Right lobe of liver (tissue), 6 donors: ENCODE results near the gene CANT1. TPM values are rescaled to one million over a fixed set of nuclear protein-coding genes. Genes with fewer than 3 reads are reported as not detected.
"Not testable (repeated sequence)": the region's sequence is repeated elsewhere in the genome, so short reads cannot be mapped to it uniquely, and the experiment has no call there.

Experiments
- ATAC-seq, 4 donors: fragments of 200-7000 bp; cut with Tn5 transposase; one replicate each; pipeline ENCODE4 v1.9.1; 2020; ENCODE audit warnings: mild to moderate bottlenecking in 4 of 4, moderate library complexity in 4 of 4
- DNase-seq, 3 donors: peaks; one replicate each; pipeline ENCODE4 v3.0.0-alpha.2; 2020
- H3K27ac ChIP-seq, 3 donors: fragments of 200-600 bp; one replicate each; pipeline ENCODE4 v1.8.0; 2022
- H3K27me3 ChIP-seq, 2 donors: fragments of 200-600 bp; one replicate each; pipeline ENCODE4 v1.8.0; 2022
- H3K36me3 ChIP-seq, 4 donors: fragments of 200-600 bp; sonication (generic) in 1 of 4; one replicate each; pipeline versions ENCODE4 v1.5.1 to v1.8.0; 2017 to 2022; ENCODE audit warnings: control low read depth in 1 of 4
- H3K4me1 ChIP-seq, 4 donors: fragments of 200-600 bp; sonication (generic) in 1 of 4; one replicate each; pipeline versions ENCODE4 v1.5.1 to v1.8.0; 2017 to 2022; ENCODE audit warnings: control low read depth in 1 of 4
- H3K4me3 ChIP-seq, 3 donors: fragments of 200-600 bp; one replicate each; pipeline ENCODE4 v1.8.0; 2022
- H3K9me3 ChIP-seq, 4 donors: fragments of 200-600 bp; sonication (generic) in 1 of 4; one replicate each; pipeline versions ENCODE4 v1.5.1 to v1.8.0; 2017 to 2022; ENCODE audit warnings: control low read depth in 1 of 4
- POLR2A ChIP-seq: fragments of 450-650 bp; IDR thresholded peaks from one replicate; pipeline ENCODE4 v1.6.1; 2017; ENCODE audit warnings: antibody characterized with exemption, mild to moderate bottlenecking
- WGBS: methylation state at CpG from one replicate; pipeline ENCODE4 v1.1.6; 2018; ENCODE audit warnings: low coverage, low lambda C conversion rate; ENCODE audit not compliant: insufficient coverage; ENCODE audit errors: missing lambda C conversion rate; 5-methylcytosine and 5-hydroxymethylcytosine counted together
- intact Hi-C, 2 donors: fragments of 100-400 bp; cut with DNase I; formaldehyde crosslinking; loops; one replicate each; pipeline versions ENCODE4 v1.11.2 to v1.14.1; 2022
- total RNA-seq, 6 experiments: library from RNA; depleted of rRNA in 2 of 6; stranded (reverse); fragments of >200 nt in 2 of 6; fragmentation: NEBNext Ultra II Directional in 3 of 6; extraction: Animal tissue kit (Norgen Biotek cat#: 25700) in 3 of 6; gene quantifications; one replicate each; pipeline versions ENCODE4 v1.1.0 to v1.2.4, GENCODE V29; 2016 to 2023
- TF ChIP-seq, protein P1 (sequence below), 4 donors: fragments of 200-600 bp in 3 of 4; fragments of 450-650 bp in 1 of 4; IDR thresholded peaks; one replicate each; pipeline versions ENCODE4 v1.5.1 to v1.8.0; 2016 to 2022; ENCODE audit warnings: antibody characterized with exemption in 4 of 4, mild to moderate bottlenecking in 2 of 4
- donor health status: DM: no; HTN: yes; CAD: no.
- donor health status: DM: no; HTN: no; CAD: no.
- donor health status: DM: no; HTN: no; CAD: no.
- donor health status: DM: no; HTN: yes; CAD: no.
- donor health status: DM: no; HTN: yes; CAD: no.

CANT1 gene
- total RNA-seq, 6 experiments from 2014 or later: 15.6 to 26.3 (median 18.7) TPM

DNA sequence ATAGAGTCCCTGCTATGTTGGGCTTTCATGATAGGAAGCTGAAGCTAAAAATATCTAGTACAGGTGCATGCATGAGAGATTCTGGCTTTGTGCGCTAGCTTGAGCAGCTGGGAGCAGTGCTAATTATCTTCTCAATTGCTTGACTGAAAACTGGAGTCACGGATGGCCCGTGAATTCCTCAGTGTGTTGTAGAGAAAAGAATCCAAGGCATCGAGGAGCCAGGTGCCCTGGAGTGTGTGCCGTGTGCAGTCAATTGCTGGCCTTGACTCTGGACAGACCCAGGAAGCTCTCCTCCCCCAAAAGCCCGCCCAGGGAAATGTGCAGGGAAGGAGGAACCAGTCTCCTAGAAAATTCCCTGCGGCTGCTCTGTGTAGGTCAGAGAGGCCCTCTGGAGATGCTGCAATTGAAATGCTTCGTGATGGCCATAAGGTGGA is 44.1 kb downstream of the CANT1 start:
- 80% methylated on average over 1 of the region's 8 CpGs for WGBS
- ATAC-seq (no peak), DNase-seq (no peak)
- intact Hi-C loops: no loop called here
- no peak overlapping the region for H3K27ac ChIP-seq
- H3K4me1 ChIP-seq: peaks cover 0 to 5% (median 0%) of the 10 kb centered on the region in 4 donors
- no peak overlapping the region for H3K4me3 ChIP-seq
- no peaks in the 10 kb centered on the region for H3K27me3 ChIP-seq
- no peaks in the 10 kb centered on the region for H3K36me3 ChIP-seq
- H3K9me3 ChIP-seq: no peaks in the 10 kb centered on the region
- TF ChIP-seq, protein P1, sequence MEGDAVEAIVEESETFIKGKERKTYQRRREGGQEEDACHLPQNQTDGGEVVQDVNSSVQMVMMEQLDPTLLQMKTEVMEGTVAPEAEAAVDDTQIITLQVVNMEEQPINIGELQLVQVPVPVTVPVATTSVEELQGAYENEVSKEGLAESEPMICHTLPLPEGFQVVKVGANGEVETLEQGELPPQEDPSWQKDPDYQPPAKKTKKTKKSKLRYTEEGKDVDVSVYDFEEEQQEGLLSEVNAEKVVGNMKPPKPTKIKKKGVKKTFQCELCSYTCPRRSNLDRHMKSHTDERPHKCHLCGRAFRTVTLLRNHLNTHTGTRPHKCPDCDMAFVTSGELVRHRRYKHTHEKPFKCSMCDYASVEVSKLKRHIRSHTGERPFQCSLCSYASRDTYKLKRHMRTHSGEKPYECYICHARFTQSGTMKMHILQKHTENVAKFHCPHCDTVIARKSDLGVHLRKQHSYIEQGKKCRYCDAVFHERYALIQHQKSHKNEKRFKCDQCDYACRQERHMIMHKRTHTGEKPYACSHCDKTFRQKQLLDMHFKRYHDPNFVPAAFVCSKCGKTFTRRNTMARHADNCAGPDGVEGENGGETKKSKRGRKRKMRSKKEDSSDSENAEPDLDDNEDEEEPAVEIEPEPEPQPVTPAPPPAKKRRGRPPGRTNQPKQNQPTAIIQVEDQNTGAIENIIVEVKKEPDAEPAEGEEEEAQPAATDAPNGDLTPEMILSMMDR (IDR thresholded peaks at IDR 0.05): no peak
- no peak for TF ChIP-seq POLR2A

DNA sequence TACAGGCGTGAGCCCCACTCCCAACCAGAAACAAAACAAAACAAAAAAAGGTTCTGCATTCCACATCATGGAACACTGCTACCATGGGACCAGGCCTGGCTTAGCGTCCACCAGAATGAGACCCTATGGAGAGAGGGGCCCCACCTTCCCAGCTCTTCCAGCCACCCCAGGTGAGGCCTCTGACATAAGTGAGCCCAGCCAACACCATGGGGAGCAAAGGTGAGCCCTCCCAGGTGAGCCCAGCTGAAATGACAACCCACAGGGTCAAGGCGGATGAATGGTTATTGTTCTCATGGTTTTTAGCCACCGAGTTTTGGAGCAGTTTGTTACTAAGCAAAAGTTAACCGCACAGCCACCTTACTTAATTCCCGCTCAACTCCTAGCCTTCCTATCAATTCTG is 46.2 kb downstream of the CANT1 start:
- Histone ChIP-seq H3K9me3 (no peaks in the 10 kb centered on the region), H3K4me1 (peaks cover 0 to 5% (median 0%) of the 10 kb centered on the region in 4 donors), H3K27me3 (no peaks in the 10 kb centered on the region), H3K4me3 (no peak overlapping the region), H3K27ac (no peak overlapping the region), H3K36me3 (no peaks in the 10 kb centered on the region)
- DNase-seq: no peak
- TF ChIP-seq, protein P1 (IDR thresholded peaks at IDR 0.05): no peak
- no peak for TF ChIP-seq POLR2A
- ATAC-seq: no peak
- WGBS: 89% methylated on average over 5 of the region's 6 CpGs
- intact Hi-C loops: no loop called here

DNA sequence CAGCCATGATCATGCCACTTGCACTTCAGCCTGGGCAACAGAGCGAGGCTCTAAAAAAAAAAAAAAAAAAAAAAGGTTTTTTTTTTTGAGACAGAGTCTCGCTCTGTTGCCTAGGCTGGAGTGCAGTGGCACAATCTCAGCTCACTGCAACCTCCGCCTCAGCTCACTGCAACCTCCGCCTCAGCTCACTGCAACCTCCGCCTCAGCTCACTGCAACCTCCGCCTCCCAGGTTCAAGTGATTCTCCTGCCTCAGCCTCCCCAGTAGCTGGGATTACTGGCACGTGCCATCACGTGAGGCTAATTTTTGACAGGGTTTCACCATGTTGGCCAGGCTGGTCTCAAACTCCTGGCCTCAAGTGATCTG is 46.6 kb downstream of the CANT1 start:
- H3K4me3 ChIP-seq, H3K27me3 ChIP-seq, H3K4me1 ChIP-seq, H3K27ac ChIP-seq, H3K36me3 ChIP-seq, ATAC-seq, intact Hi-C loops, H3K9me3 ChIP-seq, DNase-seq: not testable (repeated sequence)
- 95% methylated on average over 4 of the region's 8 CpGs for WGBS

DNA sequence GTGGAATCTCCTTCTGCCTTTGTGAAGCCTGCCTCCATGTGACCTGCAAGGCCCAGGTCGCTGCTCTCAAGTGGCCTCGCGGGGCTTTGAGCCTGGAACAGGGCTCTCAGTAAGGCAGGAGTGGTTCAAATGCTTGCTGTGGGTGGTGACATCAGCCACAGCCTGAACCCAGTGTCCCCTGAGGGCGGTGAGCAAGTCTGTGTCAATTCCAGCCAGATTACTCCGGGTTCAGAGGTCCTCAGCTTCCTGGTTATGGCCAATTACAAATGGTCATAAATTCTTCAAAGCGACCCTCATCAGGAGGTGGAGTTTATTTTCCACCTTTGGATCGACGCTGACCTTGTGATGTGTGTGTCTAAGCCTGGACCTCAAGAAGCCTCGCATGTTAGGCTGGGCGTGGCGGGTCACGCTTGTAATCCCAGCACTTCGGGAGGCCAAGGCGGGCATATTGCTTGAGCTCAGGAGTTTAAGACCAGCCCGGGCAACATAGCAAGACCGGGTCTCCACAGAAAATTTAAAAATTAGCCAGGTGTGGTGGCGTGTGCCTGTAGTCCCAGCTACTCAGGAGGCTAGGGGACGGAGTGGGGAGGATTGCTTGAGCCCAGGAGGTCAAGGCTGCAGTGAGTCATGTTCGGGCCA is 47.1 kb downstream of the CANT1 start:
- TF ChIP-seq, protein P1 (IDR thresholded peaks at IDR 0.05): no peak
- no peak for TF ChIP-seq POLR2A
- no peaks in the 10 kb centered on the region for H3K36me3 ChIP-seq
- DNase-seq (no peak), ATAC-seq (peak in 3 of 4 donors; percentile 24 to 92 (median 81))
- peaks cover 0 to 5% (median 0%) of the 10 kb centered on the region in 4 donors for H3K4me1 ChIP-seq
- 66% methylated on average over 15 of the region's 19 CpGs for WGBS
- no peaks in the 10 kb centered on the region for H3K27me3 ChIP-seq
- no peak overlapping the region for H3K4me3 ChIP-seq
- H3K27ac ChIP-seq: no peak overlapping the region
- no peaks in the 10 kb centered on the region for H3K9me3 ChIP-seq
- intact Hi-C loops: no loop called here

DNA sequence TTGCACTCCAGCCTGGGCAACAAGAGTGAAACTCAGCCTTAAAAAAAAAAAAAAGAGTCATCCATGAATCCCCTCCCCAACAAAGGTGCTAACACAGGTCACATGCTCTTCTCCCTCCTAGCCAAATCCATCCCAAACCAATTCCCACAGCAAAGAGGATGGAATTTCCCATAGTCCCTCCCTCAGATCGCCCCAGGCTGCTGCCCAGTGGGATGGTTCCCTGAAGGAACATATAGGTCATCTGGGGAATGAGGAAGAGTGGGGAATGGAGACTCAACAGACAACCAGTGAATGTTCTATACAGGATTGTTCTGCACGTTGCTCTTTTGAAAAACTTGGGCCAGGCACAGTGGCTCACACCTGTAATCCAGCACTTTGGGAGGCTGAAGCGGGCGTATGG is 48.0 kb downstream of the CANT1 start:
- TF ChIP-seq POLR2A: no peak
- TF ChIP-seq, protein P1 (IDR thresholded peaks at IDR 0.05): no peak
- no peak for ATAC-seq
- no peak for DNase-seq
- 100% methylated on average over 1 of the region's 4 CpGs for WGBS
- no peak overlapping the region for H3K27ac ChIP-seq
- no peaks in the 10 kb centered on the region for H3K36me3 ChIP-seq
- H3K4me1 ChIP-seq: peaks cover 0 to 5% (median 0%) of the 10 kb centered on the region in 4 donors
- no peaks in the 10 kb centered on the region for H3K27me3 ChIP-seq
- H3K9me3 ChIP-seq: no peaks in the 10 kb centered on the region
- intact Hi-C loops: no loop called here
- no peak overlapping the region for H3K4me3 ChIP-seq
